ENCODE measurements around the gene ITGA3.

GRCh38 chr17:50107790-50108414, 52.0 kb downstream of the ITGA3 start:
- no peak for TF ChIP-seq CTCF (IDR thresholded peaks at IDR 0.05; ENCODE audit: low read depth, low read length)
- no peak for TF ChIP-seq POLR2A (IDR thresholded peaks at IDR 0.05; ENCODE audit: extremely low read depth, insufficient read length)
- no peak for TF ChIP-seq MYC (IDR thresholded peaks at IDR 0.05; ENCODE audit: low read depth, low read length)

Data from NB4 (cell line).